Activated CD4-positive, alpha-beta T cell treated with anti-CD3 and anti-CD28 coated beads, Interleukin-2, amount 50 U/mL, for 24 hours (primary cell): ENCODE measurements around the gene CELF4.

ENCODE experiments used
- DNase-seq, 2 donors: peaks; one replicate each; pipeline ENCODE4 v3.0.0-alpha.2; 2020; ENCODE audit warnings: low read depth in 1 of 2, low spot score in 1 of 2

The CELF4 gene

DNA sequence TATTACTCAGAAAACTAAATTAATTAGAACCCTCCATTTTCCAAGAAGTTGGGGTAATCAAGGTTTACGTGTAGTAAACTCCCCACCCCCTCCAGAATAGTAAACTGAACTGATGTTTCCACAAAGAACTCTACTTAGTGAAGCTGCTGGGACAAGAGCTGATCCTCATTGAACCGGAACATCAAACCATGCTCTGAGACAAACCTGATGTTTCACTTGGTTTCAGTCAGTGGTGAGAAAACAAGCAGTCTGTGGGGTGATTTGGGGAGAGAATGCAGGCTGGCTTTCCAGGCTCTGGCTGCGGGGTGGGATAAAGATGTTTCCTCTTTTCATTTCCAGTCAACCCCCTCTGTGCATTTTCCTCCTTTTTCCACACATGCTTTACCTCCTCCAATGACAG, 38.2 kb downstream of the CELF4 start:
- DNase-seq = no peak

DNA sequence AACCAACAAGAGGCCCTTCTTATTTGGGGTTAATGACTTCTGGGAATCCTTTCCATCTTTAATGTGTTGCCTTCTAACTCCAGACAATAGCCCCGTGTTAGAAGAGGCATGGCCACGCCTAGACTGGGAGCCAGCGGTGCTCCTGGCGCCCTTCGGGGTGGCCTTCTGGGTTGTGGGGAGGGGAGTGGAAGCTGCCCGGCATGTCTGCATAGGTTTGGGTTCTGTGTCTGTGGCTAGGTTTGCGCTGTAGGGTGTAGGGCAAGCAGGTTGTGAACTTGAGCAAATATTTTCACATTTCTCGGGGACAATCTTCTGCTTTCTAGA, 40.4 kb downstream of the CELF4 start:
- DNase-seq = no peak

DNA sequence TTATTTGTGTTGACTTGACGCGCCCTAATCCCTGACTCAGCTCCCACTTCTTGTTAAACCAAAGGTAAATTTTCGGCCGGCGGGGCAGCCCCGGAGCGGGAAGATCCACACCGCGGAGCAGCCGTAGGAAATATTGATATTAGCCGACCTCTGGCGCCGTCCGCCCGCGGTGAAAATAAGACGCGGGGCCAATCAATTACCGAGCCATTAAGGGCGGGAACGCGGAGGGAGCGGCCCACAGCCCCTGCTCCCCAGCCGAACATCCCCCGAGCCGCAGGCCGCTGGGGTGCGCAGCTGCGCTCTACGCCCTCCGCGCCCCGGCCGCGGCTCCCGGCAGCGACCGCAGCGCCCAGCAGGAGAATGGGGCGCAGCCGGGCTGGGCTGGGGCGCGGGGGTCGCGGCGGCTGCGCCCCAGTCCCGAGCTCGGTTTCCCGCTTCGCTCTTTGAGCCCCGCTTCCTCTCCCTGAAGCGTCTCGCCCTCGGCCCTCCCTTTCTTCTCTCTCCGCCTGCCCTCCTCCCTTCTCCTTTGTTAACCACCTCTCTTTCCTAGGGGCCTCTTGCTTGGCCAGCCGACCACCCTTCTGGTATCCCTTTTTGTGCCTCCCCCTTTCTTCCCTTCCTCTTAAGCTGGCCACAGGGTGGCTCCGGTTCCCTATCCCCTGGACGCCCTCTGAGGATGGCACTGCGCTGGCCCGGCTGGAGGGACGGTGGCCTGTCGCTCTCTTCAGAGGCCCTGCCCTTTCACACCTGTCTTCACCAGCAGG, 40.9 kb downstream of the CELF4 start:
- DNase-seq = no peak

DNA sequence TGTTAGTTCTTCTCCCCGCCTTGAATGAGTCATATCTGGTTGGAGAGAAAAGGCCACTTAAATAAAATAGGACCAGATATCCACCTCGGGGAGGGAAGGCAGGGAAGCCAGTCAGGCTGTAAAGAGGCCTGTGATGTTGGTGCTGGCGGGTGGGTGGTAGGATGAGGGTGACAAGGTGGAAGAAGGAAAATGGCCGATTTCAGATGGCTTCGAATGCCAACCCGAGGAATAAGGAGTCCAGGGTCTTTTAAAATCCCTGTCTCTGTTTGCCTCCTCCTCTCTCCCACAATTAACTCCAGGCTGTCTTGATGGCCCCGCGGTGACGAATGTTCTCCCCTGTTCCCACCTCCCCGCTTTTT, 41.5 kb downstream of the CELF4 start:
- DNase-seq = no peak

DNA sequence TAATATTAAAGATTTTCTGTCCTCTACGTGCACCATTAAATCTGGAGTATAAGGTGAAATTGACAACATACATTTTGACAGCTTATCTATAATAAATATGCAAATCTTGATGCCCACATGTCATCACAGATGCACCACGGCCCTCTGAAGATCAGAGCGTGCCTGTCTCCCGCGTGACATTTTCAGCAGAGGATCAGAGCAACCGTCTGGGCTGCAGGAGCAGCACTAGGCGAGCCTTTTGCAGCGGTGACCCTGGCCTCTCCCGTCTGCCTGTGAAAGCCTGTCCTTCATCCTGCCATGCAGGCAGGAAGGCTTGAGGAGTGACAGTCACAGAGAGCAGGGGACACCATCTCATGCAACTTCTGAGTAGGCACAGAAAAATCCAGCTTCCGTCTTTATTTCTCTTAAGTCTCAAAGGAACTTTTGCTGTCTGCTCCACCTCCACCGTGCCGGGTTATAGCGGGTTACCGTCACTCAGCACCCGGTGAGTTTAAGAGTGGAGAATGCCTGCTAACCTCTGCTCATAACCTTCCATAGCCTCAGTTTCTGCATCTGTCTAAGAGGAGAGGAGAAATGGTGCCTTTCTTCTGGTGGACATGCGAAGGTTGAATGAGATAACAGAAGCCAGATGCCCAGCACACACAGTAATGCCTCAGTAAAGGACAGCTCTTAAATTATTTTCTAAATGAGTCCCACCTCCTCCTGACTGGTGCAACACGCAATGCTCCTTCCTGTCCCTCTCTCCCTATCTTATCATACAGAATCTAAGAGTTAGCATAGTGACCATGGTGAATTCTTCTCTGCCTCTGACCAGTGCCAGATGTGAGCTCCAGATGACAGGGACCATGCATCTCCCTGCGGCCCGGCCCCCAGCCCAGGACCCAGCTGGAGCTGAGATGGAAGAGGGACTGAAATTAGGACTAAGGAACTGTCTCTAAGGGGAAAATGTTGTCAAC, 43.8 kb downstream of the CELF4 start:
- DNase-seq = no peak

DNA sequence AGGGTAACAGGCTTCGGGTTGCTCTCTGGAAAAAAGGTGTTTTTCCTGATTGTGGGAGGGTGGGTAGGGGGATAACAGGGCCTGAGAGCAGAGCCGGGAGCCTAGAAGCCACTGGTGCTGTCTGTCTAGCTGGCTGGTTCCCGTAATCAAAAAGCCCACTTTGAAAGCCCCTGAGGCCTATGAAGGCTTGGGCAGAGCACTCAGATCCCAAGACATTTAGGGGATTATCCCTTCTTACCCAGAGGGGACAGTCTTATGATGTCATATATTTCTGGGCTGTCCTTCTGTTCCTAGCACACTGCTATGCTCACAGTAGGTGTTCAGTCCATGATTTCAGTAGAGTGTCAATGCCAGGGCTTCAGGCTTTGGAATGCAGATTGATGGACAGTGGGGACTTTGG, 45.1 kb downstream of the CELF4 start:
- DNase-seq = no peak

DNA sequence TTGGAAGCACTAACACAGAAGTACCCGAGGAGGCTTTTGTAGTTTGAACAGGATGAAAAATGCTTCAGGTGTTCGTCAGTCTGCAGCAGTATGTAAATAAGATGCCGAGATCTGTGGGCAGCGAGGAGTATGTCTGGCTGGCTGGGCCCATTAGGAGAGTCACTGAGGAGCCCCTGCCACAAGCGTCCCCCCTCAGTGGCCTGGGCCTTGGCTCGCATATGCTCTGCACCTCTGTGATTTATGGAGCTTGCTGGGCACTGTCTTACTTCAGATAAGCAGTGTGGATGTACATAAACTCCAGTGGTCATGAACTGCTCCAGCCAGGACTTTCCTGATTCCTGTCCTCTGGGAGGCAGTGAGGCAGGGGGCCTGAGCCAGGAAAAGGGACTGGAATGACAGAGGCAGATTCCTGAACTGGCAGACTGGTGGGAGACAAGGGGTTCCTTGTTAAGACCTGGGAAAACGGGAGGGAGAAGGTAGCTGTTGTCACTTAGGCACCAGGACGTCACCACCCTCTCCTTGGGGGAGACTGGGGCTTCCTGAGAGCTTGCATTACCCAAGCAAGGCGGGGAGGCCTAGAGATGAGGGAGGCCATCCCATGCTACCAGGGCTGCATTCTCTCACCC, 46.0 kb downstream of the CELF4 start:
- no peak for DNase-seq

DNA sequence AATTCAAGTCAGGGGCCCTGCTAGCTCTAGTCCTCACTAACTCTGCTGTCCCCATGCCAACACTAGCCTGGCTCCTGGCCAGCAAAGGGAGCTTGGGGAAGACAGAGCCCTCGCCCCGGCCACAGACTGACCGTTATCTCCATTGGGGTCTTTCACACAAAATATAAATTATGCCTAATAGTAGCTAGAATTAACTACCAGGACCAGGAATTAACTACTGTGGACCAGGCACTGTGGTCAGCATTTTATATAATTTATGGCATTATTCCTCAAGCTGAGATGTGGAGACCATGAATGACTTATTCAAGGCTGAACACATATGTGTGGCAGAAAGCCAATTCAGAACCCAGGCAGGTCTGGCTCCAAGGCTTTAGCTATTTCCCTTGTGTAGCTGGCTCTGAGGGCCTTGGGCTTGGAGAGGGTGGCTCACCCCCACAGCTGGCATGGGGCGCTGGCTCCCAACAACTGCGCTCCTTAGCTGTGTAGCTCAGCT, 49.2 kb downstream of the CELF4 start:
- DNase-seq = no peak

DNA sequence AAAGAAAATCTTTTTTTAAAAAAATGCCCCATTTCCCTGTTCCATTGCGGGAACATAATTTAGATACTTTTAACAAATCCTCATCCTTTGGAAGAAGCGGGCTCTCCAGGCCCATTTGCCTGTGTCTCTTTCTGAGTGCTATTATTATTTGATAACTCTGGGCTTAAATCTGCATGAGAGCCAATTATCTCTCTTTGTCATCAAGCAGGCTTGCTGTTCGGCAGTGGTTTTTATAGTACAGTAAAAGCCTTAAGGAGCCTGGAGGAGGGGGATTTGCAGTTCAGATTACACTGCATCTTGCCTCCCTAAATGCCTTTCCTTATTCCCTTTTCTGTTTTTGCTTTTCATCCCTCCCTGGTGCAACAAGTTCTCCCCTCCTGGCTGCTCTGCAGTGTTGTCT, 50.6 kb downstream of the CELF4 start:
- DNase-seq = no peak

DNA sequence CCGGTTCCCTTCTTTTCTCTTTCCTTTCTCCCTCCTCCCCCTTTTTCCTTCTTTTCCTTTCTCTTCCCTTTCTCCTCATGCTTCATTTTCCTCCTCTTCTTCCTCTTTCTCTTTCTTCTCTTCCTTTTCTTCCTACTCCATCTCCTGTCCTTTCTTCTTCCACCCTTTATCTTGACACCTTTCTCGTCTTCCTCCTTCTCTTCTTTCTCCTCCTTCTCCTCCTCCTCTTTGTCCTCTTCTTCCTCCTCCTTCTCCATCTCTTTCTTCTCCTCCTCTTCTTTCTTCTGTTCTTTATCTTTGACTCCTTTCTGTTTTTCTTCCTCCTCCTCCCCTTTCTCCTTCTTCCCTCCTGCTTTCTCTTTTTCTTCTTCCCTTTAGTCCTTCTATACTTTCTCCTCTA, 53.2 kb downstream of the CELF4 start:
- DNase-seq = no peak

DNA sequence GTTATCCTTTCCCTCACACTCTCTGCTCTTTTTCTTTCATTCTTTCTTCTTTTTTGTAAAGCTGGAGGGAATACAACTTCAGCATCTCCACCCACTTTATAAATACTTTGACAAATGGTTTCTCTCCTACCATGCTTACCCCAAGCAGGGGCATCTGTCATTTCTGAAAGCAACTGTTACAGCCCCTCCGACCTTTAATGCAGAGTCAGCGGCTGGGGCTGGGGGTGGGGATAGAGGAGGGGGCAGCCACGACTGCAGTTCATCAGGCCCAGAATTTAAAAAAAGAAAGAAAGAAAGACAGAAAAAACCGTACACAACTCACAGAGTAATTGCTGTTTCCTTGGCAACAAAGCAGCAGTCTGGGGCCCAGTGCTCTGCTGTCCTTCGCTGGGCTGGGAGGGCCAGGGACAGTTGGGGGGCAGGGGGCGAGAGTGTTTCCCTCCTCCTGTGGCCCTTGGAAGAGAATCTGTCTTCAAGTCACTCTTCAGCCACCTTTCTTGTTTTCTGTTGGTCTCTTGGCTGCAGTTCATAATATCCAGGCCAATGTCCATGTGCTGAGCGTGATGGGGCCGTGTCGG, 53.8 kb downstream of the CELF4 start:
- no peak for DNase-seq

DNA sequence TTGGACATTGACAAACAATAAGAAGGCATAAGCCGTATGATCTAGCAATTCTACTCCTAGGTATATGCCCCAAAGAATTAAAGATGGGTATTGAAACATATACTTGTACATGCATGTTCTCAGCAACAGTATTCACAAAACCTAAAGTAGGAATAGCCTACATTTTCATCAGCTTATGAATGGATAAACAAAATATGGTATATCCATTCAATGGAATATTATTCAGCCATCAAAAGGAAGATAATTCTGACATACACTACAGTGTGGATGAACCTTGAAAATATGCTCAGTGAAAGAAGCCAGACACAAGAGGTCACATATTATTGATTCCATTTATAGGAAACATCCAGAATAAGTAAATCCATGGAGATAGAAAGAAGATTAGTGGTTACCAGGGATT, 56.0 kb downstream of the CELF4 start:
- no peak for DNase-seq

DNA sequence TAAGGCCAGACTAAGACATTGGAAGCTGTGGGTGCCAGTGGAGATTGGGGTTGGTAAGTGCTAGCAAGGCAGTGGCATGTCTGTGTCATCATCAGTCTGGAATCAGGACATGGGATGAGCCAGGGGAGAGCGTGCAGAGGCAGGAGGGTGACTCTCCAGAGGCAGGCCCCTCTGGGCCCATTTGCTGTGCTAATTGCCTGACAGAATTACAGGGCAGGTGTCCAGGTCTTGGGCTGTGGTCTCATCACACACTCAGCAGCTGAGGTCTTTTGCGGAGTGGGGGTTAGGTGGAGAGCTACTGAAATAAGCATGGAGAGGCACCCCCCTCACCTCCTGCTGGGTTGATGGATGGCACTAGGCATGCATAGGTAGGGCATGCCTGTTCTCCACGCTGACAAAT, 57.4 kb downstream of the CELF4 start:
- no peak for DNase-seq

DNA sequence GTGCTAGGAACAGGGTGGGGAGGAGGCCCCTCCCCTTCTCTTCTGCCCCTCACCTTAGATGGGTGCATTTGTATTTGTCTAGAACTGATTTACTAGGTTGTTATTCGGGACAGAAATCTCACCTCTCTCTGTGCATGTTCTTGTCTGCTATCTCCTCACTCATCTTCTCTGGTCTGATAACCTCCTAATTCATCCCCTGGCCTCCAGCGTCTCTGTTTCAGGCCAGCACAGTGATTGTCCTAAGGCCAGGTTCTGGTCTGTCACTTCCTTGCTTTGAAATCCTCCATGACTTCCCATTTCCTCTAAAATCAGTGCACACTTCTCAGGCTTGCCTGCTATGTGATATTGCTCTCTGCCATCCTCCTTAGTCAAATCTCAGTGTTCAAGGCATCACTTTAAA, 58.4 kb downstream of the CELF4 start:
- no peak for DNase-seq

DNA sequence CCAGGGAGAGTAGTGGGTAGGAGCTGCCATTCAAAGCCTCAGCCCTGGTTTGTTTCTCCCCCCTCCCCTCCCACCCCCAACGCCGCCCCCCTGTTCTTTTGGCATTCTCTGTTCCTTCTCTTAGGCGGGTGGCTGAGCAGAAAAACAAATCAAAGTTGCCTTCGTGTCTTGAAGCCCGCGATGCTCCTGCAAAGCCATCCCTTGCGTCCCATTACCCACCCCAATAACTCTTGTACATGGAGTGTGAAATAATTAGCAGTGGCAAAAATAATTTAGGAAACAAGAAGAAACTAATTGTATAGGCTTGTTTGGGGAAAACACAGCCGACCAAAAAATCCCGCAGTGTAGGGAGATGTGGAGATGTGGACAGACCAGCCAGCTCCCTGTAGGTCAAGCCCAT, 59.6 kb downstream of the CELF4 start:
- DNase-seq = no peak

DNA sequence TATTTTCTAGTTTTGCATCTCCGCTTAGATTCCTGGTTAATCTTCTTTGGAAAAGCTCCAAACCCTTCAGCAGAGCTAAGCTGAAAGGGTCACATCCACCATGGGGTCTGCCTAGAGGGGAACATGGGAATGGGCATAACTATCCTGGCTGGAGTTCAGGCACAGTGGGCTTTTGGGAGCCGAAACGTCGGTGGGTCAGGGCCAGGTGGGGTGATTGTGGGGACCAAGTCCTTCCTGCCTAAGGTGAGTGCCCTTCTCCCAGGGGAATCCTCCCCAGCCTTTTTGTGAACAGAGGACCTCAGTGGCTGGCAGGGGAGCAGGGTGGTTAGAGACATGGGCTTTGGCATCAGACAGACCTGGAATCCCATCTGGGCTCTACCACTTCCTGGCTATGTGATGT, 60.3 kb downstream of the CELF4 start:
- DNase-seq = no peak

DNA sequence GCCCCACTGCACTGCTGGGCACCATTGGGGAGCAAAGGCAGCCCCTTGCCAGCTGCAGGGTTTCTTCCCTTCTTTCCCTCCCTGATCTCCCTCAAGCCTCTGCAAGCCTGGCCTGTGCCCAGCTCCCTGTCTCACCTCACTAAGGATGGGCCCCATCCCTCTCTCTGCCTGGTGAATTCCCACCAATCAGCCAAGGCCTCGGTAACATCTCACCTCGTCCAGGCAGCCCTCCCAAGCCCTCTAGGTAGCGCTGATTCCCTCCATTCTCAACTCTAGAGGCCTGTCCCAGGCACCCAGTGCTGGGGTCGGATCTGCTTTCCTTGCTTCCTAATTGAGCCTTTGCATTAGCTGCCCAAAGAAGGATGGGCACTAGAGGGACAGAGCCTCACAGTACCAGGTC, 63.0 kb downstream of the CELF4 start:
- DNase-seq = no peak

DNA sequence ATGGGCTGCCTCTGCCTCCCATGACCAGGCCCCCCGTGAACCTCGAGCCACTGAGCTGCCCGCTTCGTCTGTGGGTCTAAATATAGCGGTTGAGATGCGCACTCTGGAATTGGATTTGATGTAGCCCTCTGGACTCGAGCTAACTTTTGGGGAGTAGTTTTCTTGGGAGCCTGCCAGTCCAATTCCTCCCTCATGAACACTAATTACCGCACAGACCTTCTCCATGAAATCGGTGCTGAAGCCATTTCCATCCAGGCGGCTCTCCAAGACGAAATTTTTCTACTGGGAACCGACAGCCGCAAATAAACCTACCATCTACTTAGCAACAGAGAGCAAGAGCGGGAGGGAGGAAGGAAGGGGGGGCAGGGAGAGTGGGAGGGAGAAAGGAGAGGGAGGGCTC, 63.6 kb downstream of the CELF4 start:
- no peak for DNase-seq

DNA sequence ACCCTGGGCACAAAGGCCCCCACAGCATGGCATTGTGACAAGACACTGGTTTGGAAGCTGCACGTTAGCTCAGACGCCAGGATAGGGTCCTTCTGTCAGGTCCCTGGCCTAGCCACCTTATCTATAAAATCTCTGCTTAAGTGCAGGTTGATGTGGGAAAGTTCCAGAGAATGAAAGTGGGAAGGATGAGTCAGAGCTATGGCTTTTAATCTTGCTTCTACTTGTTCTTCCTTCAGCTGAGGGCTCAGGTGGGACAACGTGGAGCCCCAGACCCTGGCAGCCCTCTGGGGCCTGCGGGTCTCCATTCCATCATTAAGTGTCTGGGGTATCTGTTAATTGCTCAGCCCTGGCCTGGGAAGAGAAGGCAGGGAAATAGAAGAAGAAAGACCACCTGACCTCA, 64.5 kb downstream of the CELF4 start:
- no peak for DNase-seq

DNA sequence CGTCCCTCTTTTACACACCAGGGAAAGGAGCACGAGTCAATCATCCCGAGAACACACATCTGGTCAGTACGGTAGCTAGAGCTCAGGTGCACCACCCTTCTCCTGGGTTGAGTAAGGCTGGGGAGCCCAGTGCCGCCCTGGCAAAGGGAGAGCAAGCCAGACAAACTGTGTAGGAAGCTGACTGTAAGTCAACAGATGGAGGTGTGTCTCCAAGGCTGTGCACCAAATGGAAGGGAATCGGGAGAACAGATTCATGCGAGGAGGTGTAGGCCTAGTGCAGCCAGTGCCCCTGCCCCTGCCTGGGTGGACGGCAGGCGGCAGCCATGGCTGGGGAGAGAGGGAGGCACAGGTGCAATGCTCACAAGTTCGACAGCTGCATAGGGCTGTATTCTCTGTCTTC, 65.7 kb downstream of the CELF4 start:
- DNase-seq = no peak

DNA sequence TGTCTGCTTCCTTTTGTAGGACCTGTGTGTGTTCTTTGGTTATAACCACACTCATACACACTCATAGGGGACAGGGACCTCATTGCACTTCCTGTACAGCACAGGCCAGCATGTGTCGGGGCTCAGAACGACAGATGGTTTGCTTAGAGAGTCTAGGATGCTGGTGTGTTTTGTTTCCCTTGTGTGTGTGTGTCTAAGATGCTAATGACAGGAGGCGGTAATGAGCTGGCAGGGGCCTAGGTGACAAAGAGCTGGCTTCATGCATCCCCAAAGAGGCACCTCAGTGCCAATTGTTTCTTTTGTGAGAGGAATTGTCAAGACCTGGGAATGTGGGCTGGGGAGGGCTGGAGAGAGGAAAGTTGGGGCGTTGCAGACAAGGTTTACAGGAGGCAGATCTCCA, 66.6 kb downstream of the CELF4 start:
- no peak for DNase-seq
